Measurements from ENCODE around the gene KBTBD12. TPM values are rescaled to one million over a fixed set of nuclear protein-coding genes. Genes with fewer than 3 reads are reported as not detected.

Gene KBTBD12
- total RNA-seq, 1 donor = not detected

DNA sequence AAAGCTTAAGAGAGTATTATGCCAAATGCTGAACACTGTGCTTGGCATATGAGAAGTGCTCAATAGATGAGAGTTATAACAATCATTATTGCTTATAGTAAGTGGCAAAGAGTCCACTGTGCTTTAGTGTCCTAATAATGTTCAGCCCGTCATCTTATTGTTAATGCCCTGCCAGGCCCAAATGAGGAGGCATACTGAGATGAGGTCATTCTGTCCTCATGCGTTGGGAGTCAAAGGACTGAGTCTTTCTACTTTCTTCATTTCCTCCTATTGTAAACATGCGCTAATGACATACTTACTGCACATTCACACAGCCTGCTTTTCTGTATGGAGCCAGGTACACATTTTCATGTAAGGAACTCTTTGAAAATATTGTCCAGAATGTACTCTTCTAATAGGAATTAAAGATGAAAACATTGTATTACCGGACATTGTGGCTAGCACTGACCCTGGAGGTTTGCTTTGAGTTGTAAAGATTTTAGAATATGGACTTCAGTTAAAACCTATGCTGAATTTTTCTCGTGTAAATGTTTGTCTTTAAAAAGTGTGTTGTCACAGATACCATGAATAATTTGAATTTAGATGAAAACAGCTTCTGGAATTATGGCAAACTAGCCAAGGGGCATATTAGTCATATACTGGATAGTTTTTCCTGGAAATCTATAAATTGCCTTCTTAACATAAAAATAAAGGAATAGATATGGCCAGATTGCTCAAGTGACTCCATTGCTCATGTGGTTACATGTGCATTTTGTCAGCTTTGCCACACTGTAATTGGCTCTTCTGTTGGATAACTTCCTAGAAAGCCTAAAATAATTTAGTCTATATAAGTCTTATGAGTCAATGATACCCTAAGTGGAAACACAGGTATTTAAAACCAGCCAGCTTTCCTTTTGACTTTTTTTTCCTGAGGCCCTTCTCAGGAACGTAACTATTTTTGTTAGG lies 38.3 kb downstream of the KBTBD12 start:
- Histone ChIP-seq H3K4me1 (ENCODE audit: insufficient read depth, low read length) (no peaks in the 10 kb centered on the region), H3K9me3 (ENCODE audit: low read depth, low read length) (no peaks in the 10 kb centered on the region), H3K27me3 (ENCODE audit: insufficient read depth, low read length) (no peaks in the 10 kb centered on the region), H3K4me3 (ENCODE audit: low read length) (no peak overlapping the region)

GRCh38 chr3:127954640-127955039 lies 39.6 kb downstream of the KBTBD12 start:
- Histone ChIP-seq H3K4me3 (ENCODE audit: low read length) (no peak overlapping the region), H3K4me1 (ENCODE audit: insufficient read depth, low read length) (no peaks in the 10 kb centered on the region), H3K9me3 (ENCODE audit: low read depth, low read length) (no peaks in the 10 kb centered on the region), H3K27me3 (ENCODE audit: insufficient read depth, low read length) (no peaks in the 10 kb centered on the region)

DNA sequence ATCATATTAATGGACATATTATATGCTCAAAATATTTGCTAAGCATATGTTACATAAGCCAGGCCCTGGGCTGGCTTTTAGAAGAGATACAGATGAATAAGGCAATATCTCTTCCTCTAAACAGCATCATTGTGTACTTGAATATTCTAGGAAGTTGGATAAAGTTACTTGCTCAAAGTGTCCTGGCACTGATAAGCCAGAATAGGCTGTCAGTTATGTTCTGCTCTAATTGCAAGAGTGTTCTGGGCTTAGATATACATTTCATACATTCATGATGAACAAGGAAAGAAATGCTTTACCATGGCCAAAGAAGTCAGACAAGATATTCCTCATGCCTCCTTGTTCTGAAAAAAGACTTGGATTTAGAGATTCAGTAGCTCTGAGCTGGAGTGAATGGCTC lies 40.7 kb downstream of the KBTBD12 start:
- Histone ChIP-seq H3K9me3 (ENCODE audit: low read depth, low read length) (no peaks in the 10 kb centered on the region), H3K4me1 (ENCODE audit: insufficient read depth, low read length) (no peaks in the 10 kb centered on the region), H3K27me3 (ENCODE audit: insufficient read depth, low read length) (no peaks in the 10 kb centered on the region), H3K4me3 (ENCODE audit: low read length) (no peak overlapping the region)

- no peaks in the 10 kb centered on the region for H3K4me1 ChIP-seq (ENCODE audit: insufficient read depth, low read length)
- H3K9me3 ChIP-seq (ENCODE audit: low read depth, low read length) = no peaks in the 10 kb centered on the region
- H3K4me3 ChIP-seq (ENCODE audit: low read length) = no peak overlapping the region
- no peaks in the 10 kb centered on the region for H3K27me3 ChIP-seq (ENCODE audit: insufficient read depth, low read length)
Measured at GRCh38 chr3:127959041-127959440, 44.0 kb downstream of the KBTBD12 start.

DNA sequence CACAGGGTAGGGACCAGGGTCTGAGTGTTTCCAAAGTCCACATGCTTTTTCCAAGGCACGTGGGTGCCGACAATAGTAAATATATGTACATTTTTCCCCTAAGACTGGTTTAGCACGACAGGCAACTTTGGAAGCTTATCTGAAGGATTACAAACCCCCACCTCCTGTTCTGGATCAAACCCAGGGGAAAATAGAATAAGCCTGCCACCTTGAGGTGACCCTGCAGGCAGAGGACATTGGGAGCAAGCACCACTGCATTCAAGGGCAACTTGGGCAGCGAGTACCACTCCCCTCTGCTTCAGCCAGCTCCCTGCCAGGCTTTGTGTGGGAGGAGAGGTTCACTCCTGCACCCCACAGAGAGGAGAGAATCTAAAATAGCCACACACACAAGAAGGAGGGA lies 44.8 kb downstream of the KBTBD12 start:
- Histone ChIP-seq H3K4me1 (ENCODE audit: insufficient read depth, low read length) (no peaks in the 10 kb centered on the region), H3K27me3 (ENCODE audit: insufficient read depth, low read length) (no peaks in the 10 kb centered on the region), H3K4me3 (ENCODE audit: low read length) (no peak overlapping the region), H3K9me3 (ENCODE audit: low read depth, low read length) (no peaks in the 10 kb centered on the region)

- Histone ChIP-seq H3K27me3 (ENCODE audit: insufficient read depth, low read length) (no peaks in the 10 kb centered on the region), H3K4me3 (ENCODE audit: low read length) (no peak overlapping the region), H3K4me1 (ENCODE audit: insufficient read depth, low read length) (no peaks in the 10 kb centered on the region), H3K9me3 (ENCODE audit: low read depth, low read length) (no peaks in the 10 kb centered on the region)
Measured at GRCh38 chr3:127960421-127960965, 45.5 kb downstream of the KBTBD12 start.

DNA sequence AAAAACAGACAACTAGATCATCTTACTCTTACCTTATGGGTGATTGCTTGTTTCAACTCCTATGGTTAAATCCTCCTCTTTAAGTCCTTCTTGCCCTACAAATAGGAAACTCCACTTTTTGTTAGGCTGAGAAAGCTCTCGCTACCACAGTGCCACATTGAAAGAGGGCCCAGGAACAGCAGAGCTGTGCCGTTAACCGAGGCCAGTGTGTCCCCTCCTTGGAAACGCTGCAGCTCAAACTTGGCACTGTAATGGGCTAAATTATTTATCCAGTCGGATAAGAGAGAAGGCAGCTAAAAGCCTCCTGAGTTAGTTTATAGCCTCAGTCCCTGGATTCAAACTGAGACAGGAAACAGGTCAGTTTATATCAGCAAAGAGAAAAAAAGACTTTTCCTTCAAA lies 46.1 kb downstream of the KBTBD12 start:
- Histone ChIP-seq H3K4me3 (ENCODE audit: low read length) (no peak overlapping the region), H3K4me1 (ENCODE audit: insufficient read depth, low read length) (no peaks in the 10 kb centered on the region), H3K27me3 (ENCODE audit: insufficient read depth, low read length) (no peaks in the 10 kb centered on the region), H3K9me3 (ENCODE audit: low read depth, low read length) (no peaks in the 10 kb centered on the region)

DNA sequence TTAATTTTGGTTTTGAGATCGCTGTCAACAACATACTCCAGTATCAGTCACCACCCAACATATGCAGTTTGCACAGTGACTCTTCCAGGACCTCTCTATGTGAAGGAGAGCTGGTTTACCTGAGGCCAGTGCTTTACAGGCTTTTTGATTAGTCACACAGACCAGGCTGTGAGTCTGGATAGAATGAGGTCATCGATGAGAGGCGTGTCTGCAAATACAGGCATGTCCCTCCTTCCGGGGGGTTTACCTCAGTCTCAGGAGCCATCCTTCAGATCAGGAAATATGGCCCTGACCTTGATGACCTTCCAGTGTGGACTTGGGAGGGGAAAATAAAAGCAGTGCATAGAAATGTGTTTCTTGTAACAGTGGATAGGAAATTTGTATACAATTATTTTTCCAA lies 46.9 kb downstream of the KBTBD12 start:
- Histone ChIP-seq H3K4me1 (ENCODE audit: insufficient read depth, low read length) (no peaks in the 10 kb centered on the region), H3K27me3 (ENCODE audit: insufficient read depth, low read length) (no peaks in the 10 kb centered on the region), H3K4me3 (ENCODE audit: low read length) (no peak overlapping the region), H3K9me3 (ENCODE audit: low read depth, low read length) (no peaks in the 10 kb centered on the region)

GRCh38 chr3:127962937-127963336 lies 47.9 kb downstream of the KBTBD12 start:
- H3K27me3 ChIP-seq (ENCODE audit: insufficient read depth, low read length) = no peaks in the 10 kb centered on the region
- no peaks in the 10 kb centered on the region for H3K9me3 ChIP-seq (ENCODE audit: low read depth, low read length)
- no peaks in the 10 kb centered on the region for H3K4me1 ChIP-seq (ENCODE audit: insufficient read depth, low read length)
- H3K4me3 ChIP-seq (ENCODE audit: low read length) = no peak overlapping the region

- H3K4me3 ChIP-seq (ENCODE audit: low read length) = no peak overlapping the region
- H3K4me1 ChIP-seq (ENCODE audit: insufficient read depth, low read length) = no peaks in the 10 kb centered on the region
- no peaks in the 10 kb centered on the region for H3K9me3 ChIP-seq (ENCODE audit: low read depth, low read length)
- peaks cover 2% of the 10 kb centered on the region for H3K27me3 ChIP-seq (ENCODE audit: insufficient read depth, low read length)
Measured at GRCh38 chr3:127964053-127964452, 49.0 kb downstream of the KBTBD12 start.

DNA sequence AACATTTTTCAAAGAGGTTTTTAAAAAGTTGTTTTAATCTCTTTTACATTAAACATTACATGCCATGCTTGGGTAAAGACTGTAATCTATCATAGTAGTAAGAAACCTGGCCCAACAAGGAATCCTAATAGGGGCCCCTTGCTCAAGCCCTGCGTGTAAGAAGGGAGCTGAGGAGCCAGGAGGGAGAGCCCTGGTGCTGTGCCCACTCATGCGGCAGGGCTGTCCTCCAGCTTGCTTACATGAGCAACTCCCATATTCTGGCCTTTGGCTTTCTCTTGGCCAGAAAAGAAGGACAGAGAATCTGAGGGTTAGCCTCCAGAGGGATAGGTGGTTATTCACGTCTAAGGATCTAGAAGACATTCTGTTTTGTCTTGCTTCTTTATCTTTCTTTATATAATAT lies 49.8 kb downstream of the KBTBD12 start:
- Histone ChIP-seq H3K4me3 (ENCODE audit: low read length) (no peak overlapping the region), H3K27me3 (ENCODE audit: insufficient read depth, low read length) (peaks cover 5% of the 10 kb centered on the region), H3K4me1 (ENCODE audit: insufficient read depth, low read length) (no peaks in the 10 kb centered on the region), H3K9me3 (ENCODE audit: low read depth, low read length) (no peaks in the 10 kb centered on the region)

- Histone ChIP-seq H3K27me3 (ENCODE audit: insufficient read depth, low read length) (peaks cover 5% of the 10 kb centered on the region), H3K4me3 (ENCODE audit: low read length) (no peak overlapping the region), H3K9me3 (ENCODE audit: low read depth, low read length) (no peaks in the 10 kb centered on the region), H3K4me1 (ENCODE audit: insufficient read depth, low read length) (no peaks in the 10 kb centered on the region)
Measured at GRCh38 chr3:127967316-127967715, 52.3 kb downstream of the KBTBD12 start.

DNA sequence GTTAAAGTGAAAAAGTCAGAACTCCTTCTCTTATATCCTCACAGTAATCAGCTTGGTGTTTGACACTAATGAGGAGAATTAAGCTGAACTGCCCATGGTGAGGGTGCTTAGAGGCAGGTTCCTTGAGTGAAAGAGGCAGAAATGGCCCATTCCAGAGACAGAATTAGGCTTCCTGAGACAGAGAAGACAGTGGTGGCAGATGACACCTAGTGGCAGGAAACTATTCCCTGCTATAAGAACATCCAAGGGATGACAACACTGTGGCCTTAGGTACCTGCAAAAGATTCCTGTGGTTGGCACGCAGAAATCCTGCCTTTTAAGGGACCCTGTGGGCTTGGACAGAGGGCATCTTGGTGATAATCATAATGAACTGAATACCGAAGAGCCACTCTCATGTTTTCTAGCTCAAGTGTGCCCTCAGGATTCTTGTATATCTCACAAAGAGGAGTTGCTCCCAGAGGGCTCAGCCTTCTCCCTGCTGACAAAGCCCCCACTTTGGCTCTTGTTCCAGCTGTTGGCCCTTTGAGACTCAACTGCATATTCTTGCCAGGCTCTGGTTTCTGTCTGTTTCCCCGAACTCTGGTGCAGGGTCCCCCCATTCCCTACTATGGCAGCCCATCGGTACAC lies 56.0 kb downstream of the KBTBD12 start:
- H3K4me1 ChIP-seq (ENCODE audit: insufficient read depth, low read length) = no peaks in the 10 kb centered on the region
- H3K4me3 ChIP-seq (ENCODE audit: low read length) = no peak overlapping the region
- H3K9me3 ChIP-seq (ENCODE audit: low read depth, low read length) = no peaks in the 10 kb centered on the region
- H3K27me3 ChIP-seq (ENCODE audit: insufficient read depth, low read length) = peaks cover 5% of the 10 kb centered on the region

GRCh38 chr3:127974226-127974625 lies 59.2 kb downstream of the KBTBD12 start:
- H3K9me3 ChIP-seq (ENCODE audit: low read depth, low read length) = no peaks in the 10 kb centered on the region
- H3K4me3 ChIP-seq (ENCODE audit: low read length) = no peak overlapping the region
- H3K27me3 ChIP-seq (ENCODE audit: insufficient read depth, low read length) = peaks cover 3% of the 10 kb centered on the region

GRCh38 chr3:127975153-127976029 lies 60.4 kb downstream of the KBTBD12 start:
- H3K4me3 ChIP-seq (ENCODE audit: low read length) = no peak overlapping the region
- H3K4me1 ChIP-seq (ENCODE audit: insufficient read depth, low read length) = no peaks in the 10 kb centered on the region
- no peaks in the 10 kb centered on the region for H3K9me3 ChIP-seq (ENCODE audit: low read depth, low read length)
- no peaks in the 10 kb centered on the region for H3K27me3 ChIP-seq (ENCODE audit: insufficient read depth, low read length)

More at GRCh38 chr3:127974226-127974625, 59.2 kb downstream of the KBTBD12 start:
- no peaks in the 10 kb centered on the region for H3K4me1 ChIP-seq (ENCODE audit: insufficient read depth, low read length)
